GM23338 (cell line): ENCODE results near the gene ZNF273.
A peak's percentile ranks its signal among the peaks of the same experiment; 100 is the strongest.

Experiments
- CREB1 ChIP-seq: fragments of 250-450 bp; sonication (Bioruptor Pico); IDR thresholded peaks from 2 replicates; pipeline ENCODE4 v1.5.0; 2020; ENCODE audit warnings: low read depth, mild to moderate bottlenecking, moderate library complexity
- EZH2phosphoT487 ChIP-seq: fragments of 200-600 bp; sonication (generic); IDR thresholded peaks from one replicate; pipeline ENCODE4 v1.8.1; 2018; ENCODE audit warnings: antibody characterized with exemption; ENCODE audit not compliant: unreplicated experiment
- JUNB ChIP-seq: IDR thresholded peaks from one replicate; pipeline ENCODE4 v1.6.1; 2016; ENCODE audit warnings: antibody characterized with exemption; ENCODE audit not compliant: unreplicated experiment
- POLR2AphosphoS5 ChIP-seq: IDR thresholded peaks from 2 replicates; pipeline ENCODE4 v1.6.1; 2016; ENCODE audit warnings: antibody characterized with exemption, low read depth
- STAT1 ChIP-seq: IDR thresholded peaks from one replicate; pipeline ENCODE4 v1.6.1; 2016; ENCODE audit warnings: antibody characterized with exemption; ENCODE audit not compliant: unreplicated experiment
- TF ChIP-seq, protein P1 (sequence below), 2 experiments: fragments of 200-600 bp in 1 of 2; sonication (generic) in 1 of 2; conservative IDR thresholded peaks; 2 replicates each; pipeline versions ENCODE4 v1.5.1 to v1.6.1; 2016 to 2017; ENCODE audit warnings: antibody characterized with exemption in 2 of 2, low read depth in 2 of 2, mild to moderate bottlenecking in 2 of 2, moderate library complexity in 1 of 2
- TF ChIP-seq, protein P2 (sequence below): IDR thresholded peaks from one replicate; pipeline ENCODE4 v1.6.1; 2018; ENCODE audit warnings: antibody characterized with exemption; ENCODE audit not compliant: unreplicated experiment

DNA sequence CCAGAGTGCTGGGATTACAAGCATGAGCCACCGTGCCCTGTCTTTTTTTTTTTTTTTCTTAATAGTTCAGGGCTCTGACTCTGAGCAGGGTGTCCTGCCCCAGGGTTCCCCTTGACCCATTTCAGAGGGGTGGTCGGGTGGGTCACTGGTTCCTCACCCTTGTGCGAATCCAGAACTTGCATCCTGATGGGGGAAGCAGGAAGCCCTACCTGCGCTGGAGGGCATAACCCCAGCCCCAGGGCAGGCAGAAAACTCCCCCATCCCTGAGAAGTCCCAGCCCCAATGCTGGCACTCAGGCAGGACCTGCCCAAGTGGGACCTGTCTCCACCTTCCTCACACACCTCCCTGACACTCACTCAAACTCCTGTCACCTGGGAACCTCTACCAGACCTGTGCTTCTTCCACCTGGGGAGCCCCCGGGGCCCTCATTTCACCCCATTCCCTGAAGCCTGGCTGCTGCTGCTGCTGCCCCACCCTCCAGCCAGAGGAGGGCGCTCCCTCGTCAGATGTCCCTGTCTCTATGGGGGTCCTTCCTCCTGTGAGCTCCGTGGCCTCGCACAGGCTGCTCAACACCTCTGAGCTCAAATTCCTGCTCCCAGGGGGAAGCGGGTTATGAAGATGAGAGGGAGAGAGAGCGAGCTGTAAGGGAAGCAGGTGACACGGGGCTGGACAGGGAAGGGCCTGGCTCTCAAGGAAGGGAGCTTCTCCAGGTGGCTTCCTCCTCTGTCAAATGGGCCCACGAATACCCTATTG is 15.1 kb upstream of the ZNF273 start:
- TF ChIP-seq, protein P1, sequence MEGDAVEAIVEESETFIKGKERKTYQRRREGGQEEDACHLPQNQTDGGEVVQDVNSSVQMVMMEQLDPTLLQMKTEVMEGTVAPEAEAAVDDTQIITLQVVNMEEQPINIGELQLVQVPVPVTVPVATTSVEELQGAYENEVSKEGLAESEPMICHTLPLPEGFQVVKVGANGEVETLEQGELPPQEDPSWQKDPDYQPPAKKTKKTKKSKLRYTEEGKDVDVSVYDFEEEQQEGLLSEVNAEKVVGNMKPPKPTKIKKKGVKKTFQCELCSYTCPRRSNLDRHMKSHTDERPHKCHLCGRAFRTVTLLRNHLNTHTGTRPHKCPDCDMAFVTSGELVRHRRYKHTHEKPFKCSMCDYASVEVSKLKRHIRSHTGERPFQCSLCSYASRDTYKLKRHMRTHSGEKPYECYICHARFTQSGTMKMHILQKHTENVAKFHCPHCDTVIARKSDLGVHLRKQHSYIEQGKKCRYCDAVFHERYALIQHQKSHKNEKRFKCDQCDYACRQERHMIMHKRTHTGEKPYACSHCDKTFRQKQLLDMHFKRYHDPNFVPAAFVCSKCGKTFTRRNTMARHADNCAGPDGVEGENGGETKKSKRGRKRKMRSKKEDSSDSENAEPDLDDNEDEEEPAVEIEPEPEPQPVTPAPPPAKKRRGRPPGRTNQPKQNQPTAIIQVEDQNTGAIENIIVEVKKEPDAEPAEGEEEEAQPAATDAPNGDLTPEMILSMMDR (conservative IDR thresholded peaks at IDR 0.05; ENCODE audit: low read depth in 2 of 2): peak; percentile 88 to 91
- TF ChIP-seq, protein P2, sequence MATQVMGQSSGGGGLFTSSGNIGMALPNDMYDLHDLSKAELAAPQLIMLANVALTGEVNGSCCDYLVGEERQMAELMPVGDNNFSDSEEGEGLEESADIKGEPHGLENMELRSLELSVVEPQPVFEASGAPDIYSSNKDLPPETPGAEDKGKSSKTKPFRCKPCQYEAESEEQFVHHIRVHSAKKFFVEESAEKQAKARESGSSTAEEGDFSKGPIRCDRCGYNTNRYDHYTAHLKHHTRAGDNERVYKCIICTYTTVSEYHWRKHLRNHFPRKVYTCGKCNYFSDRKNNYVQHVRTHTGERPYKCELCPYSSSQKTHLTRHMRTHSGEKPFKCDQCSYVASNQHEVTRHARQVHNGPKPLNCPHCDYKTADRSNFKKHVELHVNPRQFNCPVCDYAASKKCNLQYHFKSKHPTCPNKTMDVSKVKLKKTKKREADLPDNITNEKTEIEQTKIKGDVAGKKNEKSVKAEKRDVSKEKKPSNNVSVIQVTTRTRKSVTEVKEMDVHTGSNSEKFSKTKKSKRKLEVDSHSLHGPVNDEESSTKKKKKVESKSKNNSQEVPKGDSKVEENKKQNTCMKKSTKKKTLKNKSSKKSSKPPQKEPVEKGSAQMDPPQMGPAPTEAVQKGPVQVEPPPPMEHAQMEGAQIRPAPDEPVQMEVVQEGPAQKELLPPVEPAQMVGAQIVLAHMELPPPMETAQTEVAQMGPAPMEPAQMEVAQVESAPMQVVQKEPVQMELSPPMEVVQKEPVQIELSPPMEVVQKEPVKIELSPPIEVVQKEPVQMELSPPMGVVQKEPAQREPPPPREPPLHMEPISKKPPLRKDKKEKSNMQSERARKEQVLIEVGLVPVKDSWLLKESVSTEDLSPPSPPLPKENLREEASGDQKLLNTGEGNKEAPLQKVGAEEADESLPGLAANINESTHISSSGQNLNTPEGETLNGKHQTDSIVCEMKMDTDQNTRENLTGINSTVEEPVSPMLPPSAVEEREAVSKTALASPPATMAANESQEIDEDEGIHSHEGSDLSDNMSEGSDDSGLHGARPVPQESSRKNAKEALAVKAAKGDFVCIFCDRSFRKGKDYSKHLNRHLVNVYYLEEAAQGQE: no peak
- TF ChIP-seq EZH2phosphoT487 (no peak), CREB1 (CRISPR knock-in tag) (no peak), STAT1 (no peak), POLR2AphosphoS5 (no peak), JUNB (no peak)
